Activated naive CD4-positive, alpha-beta T cell treated with Interleukin-2 at 50 U/mL for 16 hours (primary cell): ENCODE results near the gene ZNF83.

Experiments
- DNase-seq: peaks from one replicate; pipeline ENCODE4 v3.0.0-alpha.2; 2020

The ZNF83 gene

GRCh38 chr19:52566588-52566987 is 71.6 kb downstream of the ZNF83 start:
- no peak for DNase-seq

GRCh38 chr19:52566121-52566520 is 72.0 kb downstream of the ZNF83 start:
- no peak for DNase-seq
